Measurements from ENCODE around the gene ICAM5.

DNA sequence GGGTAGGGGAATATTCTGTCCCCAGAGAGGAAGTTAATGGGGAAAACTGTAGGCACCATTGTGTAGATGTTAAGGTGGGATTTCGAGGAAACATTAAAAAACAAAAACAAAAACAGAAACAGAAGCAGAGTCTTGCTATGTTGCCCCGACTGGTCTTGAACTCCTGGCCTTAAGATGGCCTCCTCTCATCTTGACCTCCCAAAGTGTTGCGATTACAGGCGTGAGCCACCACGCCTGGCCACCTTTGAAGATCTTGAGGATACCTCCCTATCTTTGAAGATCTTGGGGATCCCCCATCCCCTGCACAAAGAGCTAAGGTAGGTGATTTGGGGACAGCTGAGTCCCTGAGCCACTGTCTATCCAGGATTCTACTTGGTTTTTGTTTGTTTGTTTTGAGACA is 50.2 kb downstream of the ICAM5 start:
- TF ChIP-seq POLR2AphosphoS5 (IDR thresholded peaks at IDR 0.05; ENCODE audit: low read depth, low read length) (no peak), SIN3A (IDR thresholded peaks at IDR 0.05; ENCODE audit: borderline replicate concordance, insufficient read depth, low read length) (no peak), TAF1 (IDR thresholded peaks at IDR 0.05; ENCODE audit: borderline replicate concordance, insufficient read depth, low read length) (no peak)
- TF ChIP-seq, protein P1, sequence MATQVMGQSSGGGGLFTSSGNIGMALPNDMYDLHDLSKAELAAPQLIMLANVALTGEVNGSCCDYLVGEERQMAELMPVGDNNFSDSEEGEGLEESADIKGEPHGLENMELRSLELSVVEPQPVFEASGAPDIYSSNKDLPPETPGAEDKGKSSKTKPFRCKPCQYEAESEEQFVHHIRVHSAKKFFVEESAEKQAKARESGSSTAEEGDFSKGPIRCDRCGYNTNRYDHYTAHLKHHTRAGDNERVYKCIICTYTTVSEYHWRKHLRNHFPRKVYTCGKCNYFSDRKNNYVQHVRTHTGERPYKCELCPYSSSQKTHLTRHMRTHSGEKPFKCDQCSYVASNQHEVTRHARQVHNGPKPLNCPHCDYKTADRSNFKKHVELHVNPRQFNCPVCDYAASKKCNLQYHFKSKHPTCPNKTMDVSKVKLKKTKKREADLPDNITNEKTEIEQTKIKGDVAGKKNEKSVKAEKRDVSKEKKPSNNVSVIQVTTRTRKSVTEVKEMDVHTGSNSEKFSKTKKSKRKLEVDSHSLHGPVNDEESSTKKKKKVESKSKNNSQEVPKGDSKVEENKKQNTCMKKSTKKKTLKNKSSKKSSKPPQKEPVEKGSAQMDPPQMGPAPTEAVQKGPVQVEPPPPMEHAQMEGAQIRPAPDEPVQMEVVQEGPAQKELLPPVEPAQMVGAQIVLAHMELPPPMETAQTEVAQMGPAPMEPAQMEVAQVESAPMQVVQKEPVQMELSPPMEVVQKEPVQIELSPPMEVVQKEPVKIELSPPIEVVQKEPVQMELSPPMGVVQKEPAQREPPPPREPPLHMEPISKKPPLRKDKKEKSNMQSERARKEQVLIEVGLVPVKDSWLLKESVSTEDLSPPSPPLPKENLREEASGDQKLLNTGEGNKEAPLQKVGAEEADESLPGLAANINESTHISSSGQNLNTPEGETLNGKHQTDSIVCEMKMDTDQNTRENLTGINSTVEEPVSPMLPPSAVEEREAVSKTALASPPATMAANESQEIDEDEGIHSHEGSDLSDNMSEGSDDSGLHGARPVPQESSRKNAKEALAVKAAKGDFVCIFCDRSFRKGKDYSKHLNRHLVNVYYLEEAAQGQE (IDR thresholded peaks at IDR 0.05; ENCODE audit: insufficient read depth in 1 of 2, low read depth in 2 of 2, low read length in 2 of 2) = no peak

Data from PFSK-1 (cell line).